ENCODE results near the gene FZR1.

FZR1 gene

DNA sequence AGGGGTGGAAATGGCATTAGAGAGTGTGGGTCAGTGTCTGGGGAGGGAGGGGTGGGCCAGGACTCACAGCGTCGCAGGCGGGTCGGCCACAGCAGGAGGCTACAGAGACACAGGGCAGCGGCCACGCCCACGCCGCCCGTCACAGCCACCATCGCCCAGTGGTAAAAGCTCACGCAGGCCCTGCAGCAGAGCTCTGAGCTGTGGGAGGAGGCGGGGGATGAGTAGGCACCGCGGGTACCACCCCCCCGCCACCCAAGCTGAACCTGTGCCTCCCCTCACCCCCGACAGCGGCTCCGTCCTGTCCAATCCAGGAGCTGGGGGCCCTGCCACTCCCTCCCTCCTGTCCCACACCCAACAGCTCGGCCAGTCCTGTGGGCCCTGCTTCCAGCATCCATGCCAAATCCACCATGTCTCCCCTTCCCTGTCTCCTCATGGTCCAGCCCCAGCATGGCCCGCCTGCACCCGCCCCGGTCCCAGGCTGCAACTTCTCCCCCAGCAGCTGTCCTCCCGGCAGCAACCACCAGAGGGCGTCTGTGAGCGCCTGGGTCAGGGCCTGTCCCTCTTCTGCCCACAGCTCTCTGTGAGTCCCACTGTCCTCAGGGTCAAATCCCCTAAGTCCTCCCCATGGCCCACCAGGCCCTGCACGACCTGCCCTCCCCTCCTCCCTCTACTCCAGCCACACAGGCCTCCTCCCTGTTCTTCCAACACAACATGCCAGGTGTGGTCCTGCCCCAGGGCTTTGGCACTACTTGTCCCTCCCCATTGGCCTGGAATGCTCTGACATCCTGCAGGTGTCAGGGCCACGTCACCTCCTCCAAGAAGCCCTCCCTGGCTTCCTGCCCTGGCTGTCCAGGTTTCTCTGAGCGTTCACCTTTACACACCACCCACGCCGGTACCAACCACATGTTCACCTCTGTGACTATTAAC is 38.9 kb downstream of the FZR1 start:
- Mint-ChIP-seq H3K36me3 (ENCODE audit: low read depth) (peaks cover 5% of the 10 kb centered on the region), H3K27ac (peak overlapping the region; percentile 70)
- peak; percentile 90 for DNase-seq

DNA sequence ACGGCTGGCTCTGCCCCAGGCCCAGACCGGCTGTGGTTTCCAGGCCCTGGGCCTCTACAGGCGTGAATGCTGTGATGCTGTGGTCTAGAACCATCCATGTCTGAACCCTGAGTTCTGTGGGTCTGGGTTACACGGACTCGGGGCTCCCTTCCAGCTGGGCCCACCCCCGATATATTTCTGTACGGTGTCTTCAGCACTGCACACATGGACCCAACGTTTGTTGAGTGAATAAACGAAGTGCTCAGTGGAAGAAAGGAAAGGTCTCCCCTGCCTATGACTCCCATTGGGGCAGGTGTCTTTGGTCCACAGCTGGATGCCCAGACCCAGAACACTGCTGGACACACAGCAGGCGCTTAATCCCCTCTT is 39.5 kb downstream of the FZR1 start:
- DNase-seq (no peak), ATAC-seq (no peak)
- H3K4me3 Mint-ChIP-seq = no peak overlapping the region
- H3K27me3 Mint-ChIP-seq = no peaks in the 10 kb centered on the region
- peaks cover 10% of the 10 kb centered on the region for H3K4me1 Mint-ChIP-seq
- peaks cover 3% of the 10 kb centered on the region for H3K36me3 Mint-ChIP-seq (ENCODE audit: low read depth)
- H3K27ac Mint-ChIP-seq = peak overlapping the region; percentile 46
- H3K9me3 Mint-ChIP-seq = no peaks in the 10 kb centered on the region

More for the DNA sequence above, 38.9 kb downstream of the FZR1 start:
- peaks cover 10% of the 10 kb centered on the region for H3K4me1 Mint-ChIP-seq
- peak; percentile 52 for ATAC-seq
- H3K27me3 Mint-ChIP-seq = no peaks in the 10 kb centered on the region
- no peak overlapping the region for H3K4me3 Mint-ChIP-seq
- H3K9me3 Mint-ChIP-seq = no peaks in the 10 kb centered on the region

DNA sequence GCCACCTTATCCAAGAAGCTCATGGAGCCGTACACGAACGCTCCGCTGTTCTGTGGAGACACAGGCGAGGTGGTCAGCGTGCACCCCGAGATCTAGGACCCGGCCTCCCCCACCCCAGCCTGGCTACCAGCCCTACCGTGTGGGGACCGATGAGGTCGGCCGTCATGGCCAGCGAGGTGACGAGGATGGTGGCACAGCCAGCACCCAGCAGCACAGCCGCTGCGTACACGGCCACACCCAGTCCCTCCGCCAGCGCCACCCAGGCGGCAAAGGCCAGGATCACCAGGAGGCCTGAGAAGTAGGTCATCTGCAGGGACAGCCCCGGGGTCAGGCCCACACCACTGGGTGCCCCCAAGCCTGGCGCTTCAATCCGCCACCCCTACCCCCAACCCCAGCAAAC is 40.0 kb downstream of the FZR1 start:
- Mint-ChIP-seq H3K27ac (peak overlapping the region; percentile 46), H3K36me3 (ENCODE audit: low read depth) (peaks cover 3% of the 10 kb centered on the region), H3K27me3 (no peaks in the 10 kb centered on the region), H3K9me3 (no peaks in the 10 kb centered on the region), H3K4me1 (peaks cover 14% of the 10 kb centered on the region), H3K4me3 (no peak overlapping the region)
- DNase-seq = no peak
- ATAC-seq = no peak

DNA sequence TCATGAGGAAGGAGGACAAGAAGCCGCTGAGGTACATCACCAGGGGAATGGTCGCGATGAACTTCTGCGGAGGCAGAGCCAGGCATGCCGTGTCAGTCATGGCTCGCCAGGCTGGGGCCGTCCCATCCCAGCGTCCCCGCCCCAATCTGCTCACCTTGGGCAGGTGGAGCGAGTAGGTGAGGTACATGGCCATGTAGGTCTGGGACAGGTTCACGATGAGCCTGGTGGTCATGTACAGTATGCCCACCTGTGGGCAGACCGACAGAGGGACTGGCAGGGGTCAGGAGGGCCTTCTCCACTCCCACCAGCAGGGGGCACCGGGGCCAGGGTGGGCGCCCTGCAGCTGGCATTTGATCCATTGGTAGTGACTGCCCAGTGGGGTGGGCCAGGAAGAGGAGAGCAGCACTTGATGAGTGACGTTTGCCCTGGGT is 41.2 kb downstream of the FZR1 start:
- DNase-seq = peak; percentile 60
- Mint-ChIP-seq H3K4me1 (peaks cover 18% of the 10 kb centered on the region), H3K9me3 (no peaks in the 10 kb centered on the region), H3K4me3 (no peak overlapping the region), H3K36me3 (ENCODE audit: low read depth) (peaks cover 3% of the 10 kb centered on the region), H3K27ac (no peak overlapping the region), H3K27me3 (no peaks in the 10 kb centered on the region)
- no peak for ATAC-seq

DNA sequence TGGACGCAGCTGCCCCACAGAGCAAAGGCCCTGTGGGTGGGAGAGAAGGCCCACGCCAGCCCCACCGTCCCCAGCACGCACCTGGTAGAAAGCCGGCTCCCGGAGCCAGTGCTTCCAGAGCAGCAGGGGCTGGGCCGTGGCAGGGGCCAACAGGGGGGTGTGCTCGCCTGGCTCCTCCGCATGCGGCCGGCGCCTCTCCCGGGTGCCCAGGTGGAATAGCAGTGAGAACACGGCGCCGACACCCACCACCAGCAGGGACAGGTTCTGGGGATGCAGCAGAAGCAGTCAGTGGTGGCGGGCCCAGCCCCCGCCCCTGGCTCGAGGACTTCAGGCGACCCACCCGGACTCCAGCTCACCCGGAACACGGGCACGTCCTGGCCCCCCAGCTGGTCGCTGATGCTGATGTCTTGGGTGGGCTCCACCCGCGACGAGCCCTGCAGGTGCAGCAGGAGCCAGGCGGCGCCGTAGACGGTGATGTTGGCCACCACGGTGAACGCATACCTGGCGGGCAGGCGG is 41.7 kb downstream of the FZR1 start:
- Mint-ChIP-seq H3K36me3 (ENCODE audit: low read depth) (peaks cover 3% of the 10 kb centered on the region), H3K4me3 (no peak overlapping the region), H3K4me1 (peaks cover 23% of the 10 kb centered on the region), H3K9me3 (no peaks in the 10 kb centered on the region), H3K27me3 (no peaks in the 10 kb centered on the region), H3K27ac (no peak overlapping the region)
- DNase-seq (no peak), ATAC-seq (no peak)

DNA sequence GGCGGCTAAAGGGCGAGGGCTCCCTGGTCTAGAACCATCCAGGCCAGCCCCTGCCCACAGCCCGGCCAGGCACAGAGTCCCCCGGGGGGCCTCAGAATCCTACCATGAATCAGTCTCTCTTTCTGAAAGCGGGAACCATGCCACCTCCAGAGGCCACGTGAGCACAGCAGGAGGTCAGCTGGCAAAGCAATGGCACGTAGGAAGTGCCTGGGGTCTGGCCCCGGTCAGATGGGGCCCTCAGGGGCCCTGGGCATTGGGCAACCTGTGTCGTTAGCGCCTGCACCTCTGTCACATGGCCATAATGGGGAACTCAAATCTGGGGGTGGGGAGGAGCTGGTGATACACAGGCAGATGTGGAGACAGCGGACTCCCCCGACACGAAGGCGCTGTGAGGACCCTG is 42.5 kb downstream of the FZR1 start:
- Mint-ChIP-seq H3K4me1 (peaks cover 27% of the 10 kb centered on the region), H3K9me3 (no peaks in the 10 kb centered on the region), H3K27ac (no peak overlapping the region), H3K36me3 (ENCODE audit: low read depth) (peaks cover 3% of the 10 kb centered on the region), H3K4me3 (no peak overlapping the region), H3K27me3 (no peaks in the 10 kb centered on the region)
- ATAC-seq (no peak), DNase-seq (no peak)

DNA sequence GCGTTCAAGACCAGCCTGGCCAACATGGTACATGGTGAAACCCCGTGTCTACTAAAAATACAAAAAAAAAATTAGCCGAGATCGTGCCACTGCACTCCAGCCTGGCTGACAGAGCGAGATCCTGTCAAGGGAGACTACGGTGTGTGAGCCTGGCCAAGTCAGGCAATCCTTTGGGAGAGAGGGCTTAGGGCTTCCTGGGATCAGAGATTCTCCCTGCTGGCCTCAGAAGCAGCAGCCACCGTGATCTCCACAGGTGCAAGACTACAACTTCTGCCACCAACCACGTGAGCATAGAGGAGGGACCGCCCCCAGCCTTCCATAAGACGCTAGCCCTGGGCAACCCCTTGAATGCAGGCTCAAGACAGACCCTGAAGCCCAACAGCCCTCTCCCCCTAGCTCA is 43.7 kb downstream of the FZR1 start:
- Mint-ChIP-seq H3K27ac (no peak overlapping the region), H3K4me1 (peaks cover 34% of the 10 kb centered on the region), H3K9me3 (no peaks in the 10 kb centered on the region), H3K4me3 (no peak overlapping the region), H3K36me3 (ENCODE audit: low read depth) (peaks cover 3% of the 10 kb centered on the region), H3K27me3 (no peaks in the 10 kb centered on the region)
- no peak for DNase-seq
- no peak for ATAC-seq

DNA sequence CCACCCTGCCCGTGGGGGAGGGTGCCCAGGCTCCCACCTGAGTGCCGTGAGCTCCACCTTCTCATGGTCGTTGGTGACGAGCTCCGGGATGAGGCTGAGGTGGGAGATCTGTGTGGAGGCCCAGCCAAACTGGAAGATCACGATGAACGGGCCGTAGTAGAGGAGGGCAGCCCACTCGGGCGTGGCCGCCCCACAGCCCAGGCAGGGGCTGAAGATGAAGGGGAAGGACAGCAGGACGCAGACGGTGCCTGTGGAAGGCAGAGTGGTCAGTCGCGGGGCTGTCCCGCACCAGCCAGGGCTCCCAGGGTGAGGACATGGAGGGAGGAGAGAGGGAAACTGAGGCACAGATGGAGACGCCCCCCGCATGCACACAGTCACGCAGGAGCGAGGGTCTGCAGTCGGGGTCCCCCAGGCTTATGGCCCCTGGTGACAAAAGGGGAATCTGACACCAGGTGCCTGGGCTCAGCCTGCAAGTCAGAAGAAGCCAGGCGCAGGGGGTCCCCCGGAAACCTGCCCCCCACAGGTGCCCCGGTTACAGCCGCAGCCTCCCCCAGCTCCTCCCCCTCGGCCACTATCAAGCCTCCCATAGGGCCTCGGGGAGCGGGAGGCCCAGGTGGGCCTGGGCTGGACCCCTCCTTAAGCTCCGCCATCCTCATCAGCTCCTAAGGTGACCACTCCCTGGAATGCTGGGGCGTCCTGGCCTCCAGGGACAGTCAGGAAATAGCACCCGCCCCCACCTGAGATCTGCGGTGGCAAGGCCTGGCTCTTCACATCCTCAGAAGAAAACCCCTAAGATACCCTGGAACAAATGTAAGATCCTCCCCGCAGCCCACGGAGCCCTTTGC is 45.1 kb downstream of the FZR1 start:
- Mint-ChIP-seq H3K4me1 (peaks cover 37% of the 10 kb centered on the region), H3K27ac (peak overlapping the region; percentile 31), H3K27me3 (no peaks in the 10 kb centered on the region), H3K4me3 (no peak overlapping the region), H3K36me3 (ENCODE audit: low read depth) (no peaks in the 10 kb centered on the region), H3K9me3 (no peaks in the 10 kb centered on the region)
- no peak for DNase-seq
- ATAC-seq = no peak

DNA sequence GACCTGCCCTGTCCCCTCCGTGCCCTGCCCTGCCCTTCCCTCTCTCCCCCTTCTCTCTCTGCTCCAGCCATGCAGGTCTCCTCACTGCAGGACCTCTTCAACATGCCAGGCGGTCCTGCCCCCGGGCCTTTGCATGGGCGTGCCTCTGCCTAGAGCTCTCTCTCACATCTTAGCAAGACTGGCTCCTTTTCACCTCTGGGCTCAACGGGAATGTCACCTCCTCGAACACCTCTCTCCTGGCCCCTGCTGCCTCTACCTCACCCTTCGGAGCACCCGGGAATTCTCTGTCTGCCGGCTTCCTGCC is 45.6 kb downstream of the FZR1 start:
- Mint-ChIP-seq H3K36me3 (ENCODE audit: low read depth) (peaks cover 1% of the 10 kb centered on the region), H3K9me3 (no peaks in the 10 kb centered on the region), H3K4me1 (peaks cover 43% of the 10 kb centered on the region), H3K27me3 (no peaks in the 10 kb centered on the region), H3K4me3 (no peak overlapping the region), H3K27ac (peak overlapping the region; percentile 31)
- DNase-seq (no peak), ATAC-seq (no peak)

DNA sequence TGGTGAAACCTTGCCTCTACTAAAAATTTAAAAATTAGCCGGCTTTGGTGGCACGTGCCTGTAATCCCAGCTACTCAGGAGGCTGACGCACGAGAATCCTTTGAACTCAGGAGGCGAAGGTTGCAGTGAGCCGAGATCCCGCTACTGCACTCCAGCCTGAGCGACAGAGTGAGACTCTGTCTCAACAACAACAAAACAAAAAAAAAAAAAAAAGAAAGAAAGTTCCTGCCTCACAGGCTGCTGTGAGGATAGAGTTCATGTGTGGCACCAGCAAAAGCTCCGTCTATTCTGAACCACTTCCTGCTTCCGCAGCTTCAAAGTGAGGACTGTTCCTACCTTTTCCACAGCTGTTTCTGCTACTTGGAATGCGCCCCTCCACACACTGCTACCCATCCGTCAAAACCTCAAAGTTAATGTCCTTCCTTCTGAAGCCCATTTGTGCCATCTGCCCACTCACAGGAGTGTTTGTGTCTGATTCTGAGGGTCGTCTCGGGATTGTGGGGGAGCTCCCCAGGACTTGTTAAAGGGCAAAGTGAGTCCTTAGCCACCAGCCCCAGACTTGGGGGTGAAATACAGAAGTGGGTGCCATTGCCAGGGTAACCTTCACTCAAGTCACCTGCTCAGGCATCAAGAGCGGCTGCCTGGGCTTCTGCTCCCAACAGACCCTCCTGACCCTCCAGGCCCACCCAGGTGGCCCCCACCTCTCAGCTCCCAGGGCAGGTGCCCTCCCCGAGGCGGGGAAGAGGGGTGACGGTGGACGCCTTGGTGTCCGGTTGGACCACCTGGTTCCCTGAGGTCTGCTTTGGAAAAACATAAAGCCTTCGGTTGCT is 48.4 kb downstream of the FZR1 start:
- Mint-ChIP-seq H3K4me3 (peak overlapping the region; percentile 99), H3K9me3 (no peaks in the 10 kb centered on the region), H3K36me3 (ENCODE audit: low read depth) (peaks cover 2% of the 10 kb centered on the region), H3K27me3 (no peaks in the 10 kb centered on the region), H3K4me1 (peaks cover 52% of the 10 kb centered on the region), H3K27ac (peak overlapping the region; percentile 80)
- DNase-seq (no peak), ATAC-seq (no peak)

DNA sequence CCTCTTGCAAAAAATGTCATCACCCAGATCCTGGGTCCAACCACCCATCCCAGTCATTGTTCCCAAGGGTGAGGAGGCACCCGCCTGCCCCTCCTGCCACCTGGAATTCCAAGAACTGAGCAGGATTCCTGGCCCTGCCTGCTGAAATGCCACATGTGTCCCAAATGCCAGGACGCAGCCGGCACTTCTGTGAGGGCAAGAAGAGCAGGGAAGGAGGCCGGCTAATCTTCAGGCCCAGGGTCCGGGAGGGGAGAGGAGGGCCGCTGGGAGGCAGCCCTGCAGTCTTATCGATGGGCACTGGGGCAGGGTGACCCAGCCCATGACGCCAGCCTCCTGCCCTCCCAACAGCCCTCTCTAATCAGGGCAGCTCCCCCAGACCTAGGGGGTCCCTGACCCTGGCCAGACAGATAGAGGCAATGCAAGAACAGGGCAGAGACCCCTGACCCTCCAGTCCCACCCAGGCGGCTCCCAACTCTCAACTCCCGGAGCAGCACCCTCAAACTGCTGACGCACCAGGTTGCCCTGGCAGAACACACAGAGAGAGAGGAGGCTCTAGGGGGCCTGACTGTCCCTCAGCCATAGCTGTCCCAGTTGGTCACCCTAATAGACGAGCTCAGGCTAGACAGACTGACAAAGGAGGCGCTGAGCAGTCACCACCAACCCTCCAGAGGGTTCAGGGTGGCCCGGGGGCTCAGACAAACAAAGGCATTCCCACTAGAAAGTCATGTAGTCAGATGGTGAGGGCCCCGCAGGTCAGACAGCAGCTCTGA is 49.7 kb downstream of the FZR1 start:
- Mint-ChIP-seq H3K4me3 (peak overlapping the region; percentile 99), H3K9me3 (no peaks in the 10 kb centered on the region), H3K4me1 (peaks cover 51% of the 10 kb centered on the region), H3K27me3 (no peaks in the 10 kb centered on the region), H3K27ac (peak overlapping the region; percentile 94), H3K36me3 (ENCODE audit: low read depth) (peaks cover 2% of the 10 kb centered on the region)
- ATAC-seq = no peak
- no peak for DNase-seq

DNA sequence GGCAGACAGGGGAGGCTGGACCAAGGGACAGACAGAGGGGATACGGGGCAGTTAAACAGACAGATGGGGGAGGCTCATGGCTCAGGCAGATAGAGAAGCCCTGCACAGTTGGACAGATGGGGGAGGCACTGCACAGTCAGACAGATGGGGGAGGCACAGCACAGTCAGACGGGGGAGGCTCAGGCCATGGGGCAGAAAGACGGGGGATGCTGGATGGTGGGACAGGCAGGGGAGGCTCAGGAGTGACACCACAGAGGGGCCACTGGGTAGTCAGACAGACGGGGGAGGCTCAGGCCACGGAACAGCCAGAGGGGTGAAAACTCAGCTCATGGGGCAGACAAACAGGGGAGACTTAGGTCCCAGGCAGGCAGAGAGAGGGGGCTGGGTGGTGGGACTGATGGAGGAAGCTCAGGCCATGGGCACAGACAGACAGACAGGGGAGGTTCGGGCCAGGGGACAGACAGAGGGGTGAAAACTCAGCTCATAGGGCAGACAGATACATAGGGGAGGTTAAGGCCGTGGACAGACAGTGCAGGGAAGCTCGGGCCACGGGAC is 50.4 kb downstream of the FZR1 start:
- peak overlapping the region; percentile 94 for H3K27ac Mint-ChIP-seq
- peaks cover 2% of the 10 kb centered on the region for H3K36me3 Mint-ChIP-seq (ENCODE audit: low read depth)
- DNase-seq (no peak), ATAC-seq (no peak)
- no peaks in the 10 kb centered on the region for H3K27me3 Mint-ChIP-seq
- H3K4me3 Mint-ChIP-seq = peak overlapping the region; percentile 99
- no peaks in the 10 kb centered on the region for H3K9me3 Mint-ChIP-seq
- H3K4me1 Mint-ChIP-seq = peaks cover 48% of the 10 kb centered on the region

DNA sequence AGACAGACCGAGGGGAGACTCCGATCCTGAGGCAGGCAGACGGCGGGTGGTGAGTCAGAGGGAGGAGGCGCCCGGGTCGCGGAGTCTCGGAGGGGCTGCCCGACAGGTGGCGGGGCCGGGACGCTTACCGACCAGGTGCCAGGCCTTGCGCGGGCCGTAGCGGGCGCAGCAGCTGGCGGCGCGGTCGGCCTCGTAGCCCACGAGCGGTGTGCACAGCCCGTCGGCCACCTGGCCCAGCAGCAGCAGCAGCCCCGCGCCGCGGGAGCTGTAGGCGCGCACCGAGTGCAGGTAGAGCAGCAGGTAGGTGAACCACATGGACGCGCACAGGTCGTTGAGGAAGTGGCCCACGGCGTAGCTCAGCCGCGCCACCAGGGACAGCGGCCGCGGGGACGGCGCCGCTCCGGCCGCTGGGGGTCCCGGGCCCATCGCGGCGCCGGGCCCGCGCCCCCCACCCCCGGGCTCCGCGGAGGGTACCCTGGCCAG is 50.9 kb downstream of the FZR1 start:
- no peaks in the 10 kb centered on the region for H3K9me3 Mint-ChIP-seq
- peaks cover 2% of the 10 kb centered on the region for H3K36me3 Mint-ChIP-seq (ENCODE audit: low read depth)
- peak; percentile 78 for DNase-seq
- H3K27me3 Mint-ChIP-seq = no peaks in the 10 kb centered on the region
- H3K4me3 Mint-ChIP-seq = peak overlapping the region; percentile 99
- ATAC-seq = peak; percentile 55
- peaks cover 44% of the 10 kb centered on the region for H3K4me1 Mint-ChIP-seq
- H3K27ac Mint-ChIP-seq = peak overlapping the region; percentile 94
